ENCODE data around the gene ASCC3. TPM values are rescaled to one million over a fixed set of nuclear protein-coding genes. Genes with fewer than 3 reads are reported as not detected.

ASCC3 gene
- total and polyA plus RNA-seq, 2 experiments from 2014 or later, result 49.1 to 60.2 TPM

DNA sequence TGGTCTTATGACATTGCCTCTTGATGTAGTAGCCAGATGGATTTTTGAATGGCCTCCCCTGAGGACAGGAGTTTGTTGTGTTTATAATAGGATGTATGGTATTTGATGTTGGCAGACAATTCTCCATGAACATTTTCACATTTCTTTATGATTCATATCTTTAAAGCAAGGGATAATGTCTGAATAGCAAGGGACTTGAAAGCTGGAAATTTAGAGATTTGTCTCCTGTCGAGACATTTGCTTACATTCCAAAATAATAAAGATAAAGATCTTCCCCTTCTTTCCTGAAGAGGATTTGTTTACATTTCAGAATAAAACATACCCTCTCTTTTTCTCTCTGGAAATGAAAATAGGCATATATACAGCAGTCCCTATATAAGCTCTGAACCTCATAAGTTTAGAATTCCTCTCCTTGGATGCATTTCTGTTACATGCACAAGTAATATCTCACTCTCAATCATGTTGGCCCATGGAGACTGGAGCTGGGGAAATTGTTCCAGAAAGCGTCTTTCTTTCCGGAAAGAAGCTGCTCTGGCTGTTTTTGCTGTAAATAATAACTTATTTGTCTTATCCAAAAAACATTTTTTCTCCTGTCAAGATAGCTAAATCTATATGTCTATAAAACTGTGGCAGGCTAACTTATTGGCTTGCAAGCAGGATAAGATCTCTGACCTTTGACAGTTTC is 42.5 kb upstream of the ASCC3 start:
- H3K27ac ChIP-seq, result no peak overlapping the region
- H2AFZ ChIP-seq, result no peak overlapping the region
- no peaks in the 10 kb centered on the region for H3K4me1 ChIP-seq (ENCODE audit: insufficient read depth)
- no peaks in the 10 kb centered on the region for H3K79me2 ChIP-seq (ENCODE audit: insufficient read depth)
- in situ Hi-C loops (cut with MboI), result no loop called here
- H3K9ac ChIP-seq, result no peak overlapping the region
- no peaks in the 10 kb centered on the region for H3K36me3 ChIP-seq (ENCODE audit: low read depth)
- no peak overlapping the region for H3K4me3 ChIP-seq
- H3K9me3 ChIP-seq (ENCODE audit: low read depth), result no peaks in the 10 kb centered on the region
- no peaks in the 10 kb centered on the region for H3K9me2 ChIP-seq (ENCODE audit: insufficient read depth)
- no peaks in the 10 kb centered on the region for H4K20me1 ChIP-seq (ENCODE audit: insufficient read depth)
- no peak for DNase-seq
- WGBS, 2 experiments (ENCODE audit: low coverage in 1 of 2, low lambda C conversion rate in 2 of 2, missing lambda C conversion rate in 2 of 2), result 33 to 37% methylated on average over 3 of the region's 3 CpGs
- H3K27me3 ChIP-seq (replicated peaks; ENCODE audit: insufficient read depth), result no peaks in the 10 kb centered on the region
- no peak for TF ChIP-seq EZH2phosphoT487 (IDR thresholded peaks at IDR 0.05; ENCODE audit: insufficient read depth, low read depth)
- no peak for TF ChIP-seq EZH2 (IDR thresholded peaks at IDR 0.05; ENCODE audit: insufficient read depth, poor library complexity, severe bottlenecking)
- H3K4me2 ChIP-seq (ENCODE audit: unreplicated experiment), result no peak overlapping the region
- H3F3A ChIP-seq (ENCODE audit: insufficient read depth), result no peaks in the 10 kb centered on the region

DNA sequence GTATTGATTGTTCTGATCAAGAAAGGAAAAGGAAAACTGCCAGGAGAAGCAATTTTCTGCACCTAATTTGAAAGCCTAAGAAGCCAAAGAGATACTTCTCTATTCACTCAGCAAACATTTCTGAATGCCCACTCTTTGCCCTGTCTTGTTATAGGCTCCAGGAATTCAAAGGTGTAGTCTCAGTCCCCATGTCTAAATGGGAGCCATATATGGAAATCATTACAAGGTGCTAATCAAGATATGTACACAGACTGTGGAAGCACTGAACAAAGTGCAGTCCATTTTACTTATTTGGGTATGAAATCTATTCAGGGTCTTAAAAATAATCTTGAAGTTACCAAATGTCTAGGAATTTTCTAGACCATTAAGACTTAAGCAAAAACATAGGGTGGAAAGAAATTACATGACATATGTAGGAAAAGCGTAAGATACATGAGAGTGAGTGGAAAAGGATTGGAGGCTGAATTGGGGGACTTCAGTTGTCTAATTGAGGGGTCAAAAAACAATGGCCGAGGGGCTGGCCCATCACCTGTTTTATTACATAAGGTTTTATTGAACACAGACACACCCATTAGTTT is 39.0 kb upstream of the ASCC3 start:
- no peak overlapping the region for H3K4me2 ChIP-seq (ENCODE audit: unreplicated experiment)
- H3K36me3 ChIP-seq (ENCODE audit: low read depth), result no peaks in the 10 kb centered on the region
- no peaks in the 10 kb centered on the region for H3K9me3 ChIP-seq (ENCODE audit: low read depth)
- WGBS, 2 experiments (ENCODE audit: low coverage in 1 of 2, low lambda C conversion rate in 2 of 2, missing lambda C conversion rate in 2 of 2), result 28 to 39% methylated on average over 2 of the region's 2 CpGs
- no peaks in the 10 kb centered on the region for H3K9me2 ChIP-seq (ENCODE audit: insufficient read depth)
- no peaks in the 10 kb centered on the region for H4K20me1 ChIP-seq (ENCODE audit: insufficient read depth)
- no peaks in the 10 kb centered on the region for H3F3A ChIP-seq (ENCODE audit: insufficient read depth)
- in situ Hi-C loops (cut with MboI), result no loop called here
- no peaks in the 10 kb centered on the region for H3K4me1 ChIP-seq (ENCODE audit: insufficient read depth)
- no peak overlapping the region for H2AFZ ChIP-seq
- H3K27ac ChIP-seq, result no peak overlapping the region
- no peak for DNase-seq
- no peaks in the 10 kb centered on the region for H3K27me3 ChIP-seq (replicated peaks; ENCODE audit: insufficient read depth)
- H3K79me2 ChIP-seq (ENCODE audit: insufficient read depth), result no peaks in the 10 kb centered on the region
- H3K4me3 ChIP-seq, result no peak overlapping the region
- TF ChIP-seq EZH2phosphoT487 (IDR thresholded peaks at IDR 0.05; ENCODE audit: insufficient read depth, low read depth) (no peak), EZH2 (IDR thresholded peaks at IDR 0.05; ENCODE audit: insufficient read depth, poor library complexity, severe bottlenecking) (no peak)
- no peak overlapping the region for H3K9ac ChIP-seq

- Histone ChIP-seq H3K4me1 (ENCODE audit: insufficient read depth) (no peaks in the 10 kb centered on the region), H3K9me3 (ENCODE audit: low read depth) (no peaks in the 10 kb centered on the region), H3K4me2 (ENCODE audit: unreplicated experiment) (no peak overlapping the region), H3K9ac (no peak overlapping the region), H3K36me3 (ENCODE audit: low read depth) (no peaks in the 10 kb centered on the region), H3K27ac (no peak overlapping the region), H3K79me2 (ENCODE audit: insufficient read depth) (no peaks in the 10 kb centered on the region), H3K9me2 (ENCODE audit: insufficient read depth) (no peaks in the 10 kb centered on the region), H2AFZ (no peak overlapping the region), H4K20me1 (ENCODE audit: insufficient read depth) (no peaks in the 10 kb centered on the region), H3F3A (ENCODE audit: insufficient read depth) (no peaks in the 10 kb centered on the region), H3K4me3 (no peak overlapping the region), H3K27me3 (replicated peaks; ENCODE audit: insufficient read depth) (no peaks in the 10 kb centered on the region)
- in situ Hi-C loops (cut with MboI), result no loop called here
- TF ChIP-seq EZH2 (IDR thresholded peaks at IDR 0.05; ENCODE audit: insufficient read depth, poor library complexity, severe bottlenecking) (no peak), EZH2phosphoT487 (IDR thresholded peaks at IDR 0.05; ENCODE audit: insufficient read depth, low read depth) (no peak)
- DNase-seq, result no peak
Measured at GRCh38 chr6:100918152-100918551, 37.0 kb upstream of the ASCC3 start.

DNA sequence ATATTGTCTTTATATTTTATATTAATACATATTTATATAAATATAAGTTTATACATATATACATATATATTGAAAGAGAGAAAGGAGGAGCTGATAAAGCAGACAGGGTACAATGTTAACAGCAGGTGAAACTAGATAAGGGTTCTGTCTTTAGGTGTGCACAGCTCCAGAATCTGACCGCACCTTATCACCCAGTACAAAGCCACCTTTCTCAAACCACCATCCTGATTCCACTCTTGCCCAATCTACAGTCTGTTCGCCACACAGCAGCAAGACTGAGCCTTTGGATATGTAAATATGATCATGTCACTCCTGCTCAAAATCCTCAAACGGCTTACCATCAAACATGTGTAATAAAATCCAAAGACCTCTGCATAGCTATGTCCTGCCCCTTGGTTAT is 34.7 kb upstream of the ASCC3 start:
- DNase-seq, result no peak
- 54 to 67% methylated on average over 3 of the region's 3 CpGs for WGBS, 2 experiments (ENCODE audit: low coverage in 1 of 2, low lambda C conversion rate in 2 of 2, missing lambda C conversion rate in 2 of 2)
- Histone ChIP-seq H3K4me3 (no peak overlapping the region), H4K20me1 (ENCODE audit: insufficient read depth) (no peaks in the 10 kb centered on the region), H3K27me3 (replicated peaks; ENCODE audit: insufficient read depth) (no peaks in the 10 kb centered on the region), H3K36me3 (ENCODE audit: low read depth) (no peaks in the 10 kb centered on the region), H3K9me2 (ENCODE audit: insufficient read depth) (no peaks in the 10 kb centered on the region), H3K79me2 (ENCODE audit: insufficient read depth) (no peaks in the 10 kb centered on the region), H3K9me3 (ENCODE audit: low read depth) (no peaks in the 10 kb centered on the region), H3K4me2 (ENCODE audit: unreplicated experiment) (no peak overlapping the region), H3K4me1 (ENCODE audit: insufficient read depth) (no peaks in the 10 kb centered on the region), H3F3A (ENCODE audit: insufficient read depth) (no peaks in the 10 kb centered on the region), H3K9ac (no peak overlapping the region), H3K27ac (no peak overlapping the region), H2AFZ (no peak overlapping the region)
- TF ChIP-seq EZH2phosphoT487 (IDR thresholded peaks at IDR 0.05; ENCODE audit: insufficient read depth, low read depth) (no peak), EZH2 (IDR thresholded peaks at IDR 0.05; ENCODE audit: insufficient read depth, poor library complexity, severe bottlenecking) (no peak)
- in situ Hi-C loops (cut with MboI), result no loop called here

All from GM23248 (cell line).